Esophagus squamous epithelium (tissue), 4 donors: Measurements from ENCODE around the gene ACSF2.

Source experiments
- CTCF ChIP-seq, 6 experiments: fragments of 450-650 bp in 4 of 6; fragments of 200-600 bp in 2 of 6; sonication (generic) in 2 of 6; IDR thresholded peaks; one replicate each; pipeline ENCODE4 v1.5.1; 2016 to 2019; ENCODE audit warnings: antibody characterized with exemption in 6 of 6, mild to moderate bottlenecking in 4 of 6, moderate library complexity in 4 of 6
- POLR2A ChIP-seq, 4 donors: fragments of 450-650 bp; IDR thresholded peaks; one replicate each; pipeline ENCODE4 v1.6.1; 2017; ENCODE audit warnings: antibody characterized with exemption in 4 of 4, mild to moderate bottlenecking in 4 of 4, moderate library complexity in 3 of 4

- TF ChIP-seq CTCF (IDR thresholded peaks at IDR 0.05) (no peak), POLR2A (IDR thresholded peaks at IDR 0.05) (no peak)
Measured at GRCh38 chr17:50499721-50500120, 73.7 kb downstream of the ACSF2 start.
